BLaER1 treated with 17β-estradiol and CSF1 and Interleukin-3, amounts not matched to agents 10 nM and 100 nM (cell line): Measurements from ENCODE around the gene E4F1.
A peak's percentile ranks its signal among the peaks of the same experiment; 100 is the strongest.

Source experiments
- H3K27ac ChIP-seq, 11 experiments: shearing (Covaris generic); formaldehyde crosslinking; 2 replicates each; pipeline ENCODE4 v1.8.1; 2022
- H3K27me3 ChIP-seq, 11 experiments: shearing (Covaris generic); formaldehyde crosslinking; 2 replicates each; pipeline ENCODE4 v1.8.1; 2022
- H3K36me3 ChIP-seq, 11 experiments: shearing (Covaris generic); formaldehyde crosslinking; 2 replicates each; pipeline ENCODE4 v1.8.1; 2022
- H3K4me1 ChIP-seq, 10 experiments: shearing (Covaris generic); formaldehyde crosslinking; 2 replicates each; pipeline ENCODE4 v1.8.1; 2022
- H3K4me2 ChIP-seq, 11 experiments: shearing (Covaris generic); formaldehyde crosslinking; 2 replicates each; pipeline ENCODE4 v1.8.1; 2022
- H3K4me3 ChIP-seq, 10 experiments: shearing (Covaris generic); formaldehyde crosslinking; 2 replicates each; pipeline ENCODE4 v1.8.1; 2022
- H3K9ac ChIP-seq, 11 experiments: shearing (Covaris generic); formaldehyde crosslinking; 2 replicates each; pipeline ENCODE4 v1.8.1; 2022
- H3K9me3 ChIP-seq, 11 experiments: shearing (Covaris generic); formaldehyde crosslinking; replicated peaks in 1 of 11; 2 replicates each; pipeline ENCODE4 v1.8.1; 2022
- H4K20me1 ChIP-seq, 11 experiments: shearing (Covaris generic); formaldehyde crosslinking; 2 replicates each; pipeline ENCODE4 v1.8.1; 2022
- Cebpa-rat ChIP-seq, 11 experiments: shearing (Covaris generic); IDR thresholded peaks; 2 replicates each; pipeline ENCODE4 v1.8.1; 2022

E4F1 gene, protein sequence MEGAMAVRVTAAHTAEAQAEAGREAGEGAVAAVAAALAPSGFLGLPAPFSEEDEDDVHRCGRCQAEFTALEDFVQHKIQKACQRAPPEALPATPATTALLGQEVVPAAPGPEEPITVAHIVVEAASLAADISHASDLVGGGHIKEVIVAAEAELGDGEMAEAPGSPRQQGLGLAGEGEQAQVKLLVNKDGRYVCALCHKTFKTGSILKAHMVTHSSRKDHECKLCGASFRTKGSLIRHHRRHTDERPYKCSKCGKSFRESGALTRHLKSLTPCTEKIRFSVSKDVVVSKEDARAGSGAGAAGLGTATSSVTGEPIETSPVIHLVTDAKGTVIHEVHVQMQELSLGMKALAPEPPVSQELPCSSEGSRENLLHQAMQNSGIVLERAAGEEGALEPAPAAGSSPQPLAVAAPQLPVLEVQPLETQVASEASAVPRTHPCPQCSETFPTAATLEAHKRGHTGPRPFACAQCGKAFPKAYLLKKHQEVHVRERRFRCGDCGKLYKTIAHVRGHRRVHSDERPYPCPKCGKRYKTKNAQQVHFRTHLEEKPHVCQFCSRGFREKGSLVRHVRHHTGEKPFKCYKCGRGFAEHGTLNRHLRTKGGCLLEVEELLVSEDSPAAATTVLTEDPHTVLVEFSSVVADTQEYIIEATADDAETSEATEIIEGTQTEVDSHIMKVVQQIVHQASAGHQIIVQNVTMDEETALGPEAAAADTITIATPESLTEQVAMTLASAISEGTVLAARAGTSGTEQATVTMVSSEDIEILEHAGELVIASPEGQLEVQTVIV

DNA sequence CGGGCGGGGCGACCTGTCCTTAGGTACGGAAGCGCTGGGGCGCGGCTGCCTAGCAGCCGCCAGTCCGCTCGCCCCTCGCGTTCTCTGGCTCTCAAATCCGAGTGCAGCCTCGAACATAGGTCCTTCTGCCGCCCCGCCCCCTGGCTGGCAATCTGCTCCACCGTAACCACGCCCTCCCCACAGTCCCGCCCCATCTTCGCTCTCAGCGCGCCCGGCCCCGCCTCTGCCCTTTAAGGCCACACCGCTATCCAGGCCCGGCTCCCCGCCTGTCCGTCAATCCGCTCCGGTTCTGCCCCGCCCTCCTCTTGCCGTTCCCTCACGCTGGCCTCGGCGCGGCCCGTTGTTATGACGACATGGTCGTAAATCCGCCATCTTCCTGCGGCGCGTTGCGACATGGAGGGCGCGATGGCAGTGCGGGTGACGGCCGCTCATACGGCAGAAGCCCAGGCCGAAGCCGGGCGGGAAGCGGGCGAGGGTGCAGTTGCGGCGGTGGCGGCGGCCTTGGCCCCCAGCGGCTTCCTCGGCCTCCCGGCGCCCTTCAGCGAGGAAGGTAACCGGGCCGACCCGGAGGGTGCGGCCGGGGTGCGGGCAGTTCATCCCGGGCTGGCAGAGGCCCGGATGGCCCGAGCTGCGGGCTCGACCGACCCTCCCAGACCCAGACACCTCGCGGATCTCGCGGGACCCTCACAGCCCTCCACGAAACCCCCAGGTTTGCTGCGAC, at the start of gene E4F1:
Gene E4F1, plus strand, starts transcription at position 371 of the 721 bp plus-strand sequence. Its CDS starts 23 bp downstream, at position 394.
- Histone ChIP-seq H3K9me3 (no peaks in the 10 kb centered on the region), H4K20me1 (peaks cover 18 to 48% (median 39%) of the 10 kb centered on the region in 11 experiments; a peak in 20 of 22 replicates), H3K27ac (peak within 1 kb of the TSS; percentile 77 to 96 (median 90)), H3K36me3 (peaks cover 9 to 31% (median 16%) of the 10 kb centered on the region in 11 experiments), H3K4me2 (peak within 1 kb of the TSS; percentile 84 to 98 (median 94)), H3K4me1 (peaks cover 27 to 35% (median 32%) of the 10 kb centered on the region in 10 experiments), H3K27me3 (no peaks in the 10 kb centered on the region), H3K9ac (peak within 1 kb of the TSS; percentile 90 to 99 (median 94)), H3K4me3 (peak within 1 kb of the TSS; percentile 75 to 100 (median 94))
- TF ChIP-seq Cebpa-rat (IDR thresholded peaks at IDR 0.05) = peak in 10 of 11 experiments; percentile 30 to 84 (median 65); a peak in 14 of 22 replicates

DNA sequence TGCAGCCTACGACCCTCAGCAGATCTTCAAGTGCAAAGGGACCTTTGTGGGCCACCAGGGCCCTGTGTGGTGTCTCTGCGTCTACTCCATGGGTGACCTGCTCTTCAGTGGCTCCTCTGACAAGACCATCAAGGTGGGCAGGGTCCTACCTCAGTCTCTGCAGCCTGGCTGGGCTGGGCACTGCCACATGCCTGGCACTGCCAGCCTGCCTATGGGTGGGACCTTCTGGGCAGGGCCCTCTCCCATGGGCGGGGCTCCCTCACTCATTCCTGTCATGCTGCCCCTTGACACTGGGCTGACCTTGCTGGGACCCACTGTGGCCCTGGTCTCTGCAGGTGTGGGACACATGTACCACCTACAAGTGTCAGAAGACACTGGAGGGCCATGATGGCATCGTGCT, 49.5 kb upstream of the E4F1 start:
- no peak overlapping the region for H3K27ac ChIP-seq
- H3K9ac ChIP-seq = no peak overlapping the region
- H3K4me2 ChIP-seq = no peak overlapping the region
- H4K20me1 ChIP-seq = peaks cover 0 to 86% (median 29%) of the 10 kb centered on the region in 11 experiments; a peak in 18 of 22 replicates
- H3K27me3 ChIP-seq = no peaks in the 10 kb centered on the region
- TF ChIP-seq Cebpa-rat (IDR thresholded peaks at IDR 0.05) = no peak
- peaks cover 0 to 14% (median 6%) of the 10 kb centered on the region in 11 experiments; a peak in 11 of 22 replicates for H3K9me3 ChIP-seq
- peaks cover 25 to 32% (median 29%) of the 10 kb centered on the region in 10 experiments for H3K4me1 ChIP-seq
- H3K4me3 ChIP-seq = no peak overlapping the region
- peaks cover 68 to 83% (median 74%) of the 10 kb centered on the region in 11 experiments for H3K36me3 ChIP-seq

DNA sequence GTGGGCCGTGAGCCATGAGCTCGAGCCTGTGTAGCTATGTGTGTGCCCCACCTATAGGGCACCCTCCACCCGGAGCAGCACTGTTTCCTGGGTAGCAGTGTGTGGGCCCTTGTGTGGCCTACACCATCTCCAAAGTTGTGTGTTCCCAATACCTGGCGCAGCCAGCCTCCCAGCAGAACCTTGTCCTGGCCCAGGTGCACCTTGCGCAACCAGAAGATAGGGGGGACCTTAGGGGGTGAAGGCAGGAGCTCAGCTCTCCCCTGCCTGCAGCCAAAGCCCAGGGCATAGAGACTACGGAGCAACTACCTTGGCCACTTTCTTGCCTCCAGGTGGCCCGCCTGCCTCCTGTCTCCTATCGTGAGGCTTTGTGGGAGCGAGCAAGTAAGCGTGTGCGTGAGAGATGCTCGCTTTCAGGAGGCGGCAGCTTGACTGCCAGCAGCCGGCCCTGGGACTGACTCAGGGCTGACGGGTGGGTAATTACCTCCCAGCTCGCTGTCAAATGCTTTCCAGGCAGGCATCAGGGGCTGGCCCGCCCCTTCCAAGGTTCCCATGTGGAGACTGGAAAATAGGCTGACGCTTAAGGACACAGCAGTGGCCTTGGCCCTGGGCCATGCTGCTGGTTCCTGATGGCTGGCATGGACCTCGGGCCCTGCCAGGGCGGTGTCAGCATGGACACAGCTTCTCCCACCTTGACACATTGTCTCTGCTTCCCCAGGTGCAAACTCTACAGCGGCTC, 48.8 kb upstream of the E4F1 start:
- no peak for TF ChIP-seq Cebpa-rat (IDR thresholded peaks at IDR 0.05)
- H3K4me1 ChIP-seq = peaks cover 19 to 25% (median 23%) of the 10 kb centered on the region in 10 experiments
- peaks cover 0 to 86% (median 29%) of the 10 kb centered on the region in 11 experiments; a peak in 16 of 22 replicates for H4K20me1 ChIP-seq
- no peak overlapping the region for H3K27ac ChIP-seq
- H3K9ac ChIP-seq = no peak overlapping the region
- H3K9me3 ChIP-seq = peaks cover 0 to 14% (median 6%) of the 10 kb centered on the region in 11 experiments; a peak in 11 of 22 replicates
- no peak overlapping the region for H3K4me3 ChIP-seq
- peaks cover 68 to 78% (median 71%) of the 10 kb centered on the region in 11 experiments for H3K36me3 ChIP-seq
- no peak overlapping the region for H3K4me2 ChIP-seq
- no peaks in the 10 kb centered on the region for H3K27me3 ChIP-seq

DNA sequence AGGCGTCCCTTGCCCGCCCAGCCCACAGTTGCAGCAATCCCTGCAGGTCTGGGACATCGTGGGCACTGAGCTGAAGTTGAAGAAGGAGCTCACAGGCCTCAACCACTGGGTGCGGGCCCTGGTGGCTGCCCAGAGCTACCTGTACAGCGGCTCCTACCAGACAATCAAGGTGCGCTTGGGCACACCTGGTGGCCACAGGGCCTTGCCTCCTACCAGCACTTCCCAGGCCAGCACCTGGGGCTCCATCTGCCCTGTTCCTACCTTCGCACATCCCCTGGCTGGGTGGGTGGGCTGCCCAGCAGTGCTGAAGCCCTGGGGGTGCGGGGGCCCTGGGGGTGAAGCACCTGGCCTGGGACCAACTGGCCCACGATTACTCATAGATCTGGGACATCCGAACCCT, 47.9 kb upstream of the E4F1 start:
- peaks cover 68 to 80% (median 71%) of the 10 kb centered on the region in 11 experiments for H3K36me3 ChIP-seq
- no peak overlapping the region for H3K4me2 ChIP-seq
- no peaks in the 10 kb centered on the region for H3K27me3 ChIP-seq
- H3K4me3 ChIP-seq = no peak overlapping the region
- peaks cover 0 to 86% (median 30%) of the 10 kb centered on the region in 11 experiments; a peak in 15 of 22 replicates for H4K20me1 ChIP-seq
- peaks cover 0 to 14% (median 6%) of the 10 kb centered on the region in 11 experiments; a peak in 11 of 22 replicates for H3K9me3 ChIP-seq
- no peak overlapping the region for H3K9ac ChIP-seq
- peaks cover 10 to 18% (median 14%) of the 10 kb centered on the region in 10 experiments for H3K4me1 ChIP-seq
- no peak for TF ChIP-seq Cebpa-rat (IDR thresholded peaks at IDR 0.05)
- H3K27ac ChIP-seq = no peak overlapping the region

DNA sequence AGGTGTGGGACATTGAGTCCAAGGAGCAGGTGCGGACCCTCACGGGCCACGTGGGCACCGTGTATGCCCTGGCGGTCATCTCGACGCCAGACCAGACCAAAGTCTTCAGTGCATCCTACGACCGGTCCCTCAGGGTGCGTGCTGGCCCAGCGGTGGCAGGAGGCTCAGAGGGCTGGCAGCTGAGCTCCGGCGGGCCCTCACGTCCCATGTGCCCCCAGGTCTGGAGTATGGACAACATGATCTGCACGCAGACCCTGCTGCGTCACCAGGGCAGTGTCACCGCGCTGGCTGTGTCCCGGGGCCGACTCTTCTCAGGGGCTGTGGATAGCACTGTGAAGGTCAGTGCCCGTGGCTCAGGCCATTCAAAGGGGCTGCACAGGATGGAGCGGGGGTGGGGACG, 47.3 kb upstream of the E4F1 start:
- Histone ChIP-seq H4K20me1 (peaks cover 0 to 86% (median 32%) of the 10 kb centered on the region in 11 experiments; a peak in 15 of 22 replicates), H3K9me3 (peaks cover 0 to 14% (median 6%) of the 10 kb centered on the region in 11 experiments; a peak in 11 of 22 replicates), H3K27me3 (no peaks in the 10 kb centered on the region), H3K4me1 (peaks cover 4 to 18% (median 10%) of the 10 kb centered on the region in 10 experiments), H3K27ac (no peak overlapping the region), H3K36me3 (peaks cover 68 to 78% (median 70%) of the 10 kb centered on the region in 11 experiments), H3K9ac (no peak overlapping the region), H3K4me3 (no peak overlapping the region), H3K4me2 (no peak overlapping the region)
- TF ChIP-seq Cebpa-rat (IDR thresholded peaks at IDR 0.05) = no peak

DNA sequence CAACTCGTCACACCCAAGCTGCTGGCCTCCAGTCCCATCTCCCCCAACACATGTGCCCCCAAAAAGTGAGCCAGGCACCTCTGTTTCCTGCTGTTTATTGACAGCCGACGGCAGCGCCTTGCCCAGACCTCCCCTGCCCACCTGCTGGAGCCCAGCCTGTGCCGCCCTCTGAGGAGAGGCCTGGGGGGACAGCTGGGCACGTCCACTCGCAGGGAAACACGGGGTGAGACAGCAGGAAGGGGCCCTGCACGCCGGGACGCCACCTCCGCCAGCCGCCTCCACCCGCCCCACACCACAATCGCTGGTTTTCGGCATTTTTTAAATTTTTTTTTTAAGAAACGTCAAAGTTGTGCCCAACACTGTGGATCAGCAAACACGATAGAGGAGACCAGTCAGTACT, 46.3 kb upstream of the E4F1 start:
- H3K4me3 ChIP-seq = no peak overlapping the region
- H3K9ac ChIP-seq = no peak overlapping the region
- H3K4me1 ChIP-seq = peaks cover 2 to 19% (median 9%) of the 10 kb centered on the region in 10 experiments; a peak in 16 of 20 replicates
- H4K20me1 ChIP-seq = peaks cover 0 to 85% (median 33%) of the 10 kb centered on the region in 11 experiments; a peak in 16 of 22 replicates
- H3K9me3 ChIP-seq = peaks cover 0 to 14% (median 6%) of the 10 kb centered on the region in 11 experiments; a peak in 11 of 22 replicates
- no peak overlapping the region for H3K4me2 ChIP-seq
- H3K36me3 ChIP-seq = peaks cover 58 to 67% (median 60%) of the 10 kb centered on the region in 11 experiments
- H3K27me3 ChIP-seq = no peaks in the 10 kb centered on the region
- no peak for TF ChIP-seq Cebpa-rat (IDR thresholded peaks at IDR 0.05)
- H3K27ac ChIP-seq = no peak overlapping the region

DNA sequence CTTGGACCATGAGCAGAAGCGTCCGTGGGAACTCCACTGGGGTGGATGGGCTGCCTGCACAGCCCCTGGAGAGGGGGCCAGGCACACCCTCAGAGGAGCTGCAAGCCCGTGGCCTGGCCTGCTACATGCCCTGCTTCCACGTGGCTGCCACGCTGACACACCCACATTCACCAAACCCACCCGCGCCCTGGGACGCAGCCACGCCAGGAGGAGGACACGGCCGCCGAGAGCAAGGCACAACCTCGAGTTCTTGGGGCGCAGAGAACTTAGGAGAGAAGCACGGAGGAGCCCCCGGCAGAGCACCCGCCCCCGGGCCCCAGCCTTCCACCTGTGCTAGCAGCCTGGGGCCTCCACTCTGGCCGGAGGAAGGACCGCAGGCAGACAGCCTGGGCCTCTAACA, 45.8 kb upstream of the E4F1 start:
- Histone ChIP-seq H3K4me3 (no peak overlapping the region), H3K27ac (no peak overlapping the region), H3K9ac (no peak overlapping the region), H3K36me3 (peaks cover 56 to 65% (median 58%) of the 10 kb centered on the region in 11 experiments), H4K20me1 (peaks cover 0 to 88% (median 38%) of the 10 kb centered on the region in 11 experiments; a peak in 16 of 22 replicates), H3K4me1 (peaks cover 6 to 24% (median 14%) of the 10 kb centered on the region in 10 experiments; a peak in 17 of 20 replicates), H3K27me3 (no peaks in the 10 kb centered on the region), H3K4me2 (no peak overlapping the region), H3K9me3 (peaks cover 0 to 14% (median 6%) of the 10 kb centered on the region in 11 experiments; a peak in 11 of 22 replicates)
- no peak for TF ChIP-seq Cebpa-rat (IDR thresholded peaks at IDR 0.05)
